ENCODE data around the gene LBX2. TPM values are rescaled to one million over a fixed set of nuclear protein-coding genes. Genes with fewer than 3 reads are reported as not detected.

Gene LBX2
- total and polyA plus RNA-seq, 10 of the 15 experiments (the other 5 are each of a cell fraction or from before 2014, with no cell fraction given) = 0.08 to 4.0 (median 0.27) TPM

- H2AFZ ChIP-seq (ENCODE audit: control insufficient read depth, low read depth, low read length) = no peak overlapping the region
- WGBS (ENCODE audit: insufficient coverage, insufficient replicate concordance, low lambda C conversion rate, missing lambda C conversion rate) = 11% methylated on average over 46 of the region's 52 CpGs
- no peaks in the 10 kb centered on the region for H3K36me3 ChIP-seq (ENCODE audit: control insufficient read depth in 2 of 2, insufficient read depth in 2 of 2, low read length in 1 of 2)
- POLR2A ChIA-PET = interaction anchor here (1.0 kb wide), 1 partner anchor 78 kb away, joined by 3 read pairs; no protein-coding TSS in a partner anchor
- peaks cover 18 to 31% of the 10 kb centered on the region in 2 experiments for H3K27me3 ChIP-seq (replicated peaks in 1 of 2; ENCODE audit: control insufficient read depth in 2 of 2, insufficient read depth in 2 of 2, low read length in 1 of 2)
- ATAC-seq = no peak
- in situ Hi-C loops (cut with MboI) (no loop called here), intact Hi-C loops (cut with micrococcal nuclease; ENCODE audit: unreplicated experiment) (no loop called here)
- CTCF ChIA-PET = interaction anchor here (1.1 kb wide), 1 partner anchor 9 kb away, joined by 3 read pairs; no protein-coding TSS in a partner anchor
- RAD21 ChIA-PET (ENCODE audit: unreplicated experiment) = interaction anchor here (0.7 kb wide), 1 partner anchor 75 kb away, joined by 3 read pairs; no protein-coding TSS in a partner anchor
- BruUV-seq (replicated peaks) = no TSS peak
- SMC1A ChIA-PET (ENCODE audit: uncharacterized antibody, unreplicated experiment) = no interaction called here
- H3K9me3 ChIP-seq (replicated peaks; ENCODE audit: control insufficient read depth, insufficient read depth, low read length) = no peaks in the 10 kb centered on the region; the same call in 2 of the 3 replicates
- no peaks in the 10 kb centered on the region for H3K79me2 ChIP-seq (ENCODE audit: control insufficient read depth, insufficient read depth, low read length)
- TF ChIP-seq EZH2 (IDR thresholded peaks at IDR 0.05; ENCODE audit: borderline replicate concordance, control insufficient read depth, low read depth, low read length) = 0 out of 2 replicates have a peak, but pooled peaks have one; percentile 60
- TF ChIP-seq SUZ12 (IDR thresholded peaks at IDR 0.05; ENCODE audit: unreplicated experiment) = peak; percentile 73
- TF ChIP-seq BMI1 (IDR thresholded peaks at IDR 0.05; ENCODE audit: borderline replicate concordance) = peak; percentile 96
- TF ChIP-seq SKIL (IDR thresholded peaks at IDR 0.05; ENCODE audit: low read depth, poor library complexity, severe bottlenecking) = no peak
- DNase-seq (ENCODE audit: low read depth, low spot score) = no peak
- no peak overlapping the region for H3K4me3 ChIP-seq
- H3K9ac ChIP-seq (ENCODE audit: control insufficient read depth, insufficient read depth, low read length) = no peak overlapping the region
- no peak overlapping the region for H3K27ac ChIP-seq (ENCODE audit: control insufficient read depth, insufficient read depth)
- no peaks in the 10 kb centered on the region for H4K20me1 ChIP-seq (ENCODE audit: control insufficient read depth, insufficient read depth)
- FAIRE-seq = no peak
- peaks cover 13% of the 10 kb centered on the region; the same call in 1 of the 2 replicates for H3K4me1 ChIP-seq (ENCODE audit: control insufficient read depth, insufficient read depth, low read length)
- no peak overlapping the region for H3K4me2 ChIP-seq (ENCODE audit: control insufficient read depth, insufficient read depth)
Measured at GRCh38 chr2:74513605-74514367, 14.4 kb upstream of the LBX2 start.
